Kidney glomerular epithelial cell (primary cell): ENCODE results near the gene ARHGEF1.
A peak's percentile ranks its signal among the peaks of the same experiment; 100 is the strongest.

Experiments used
- DNase-seq: peaks from one replicate; lab custom pipeline; 2025; lab: John Stamatoyannopoulos, UW

Gene ARHGEF1, protein sequence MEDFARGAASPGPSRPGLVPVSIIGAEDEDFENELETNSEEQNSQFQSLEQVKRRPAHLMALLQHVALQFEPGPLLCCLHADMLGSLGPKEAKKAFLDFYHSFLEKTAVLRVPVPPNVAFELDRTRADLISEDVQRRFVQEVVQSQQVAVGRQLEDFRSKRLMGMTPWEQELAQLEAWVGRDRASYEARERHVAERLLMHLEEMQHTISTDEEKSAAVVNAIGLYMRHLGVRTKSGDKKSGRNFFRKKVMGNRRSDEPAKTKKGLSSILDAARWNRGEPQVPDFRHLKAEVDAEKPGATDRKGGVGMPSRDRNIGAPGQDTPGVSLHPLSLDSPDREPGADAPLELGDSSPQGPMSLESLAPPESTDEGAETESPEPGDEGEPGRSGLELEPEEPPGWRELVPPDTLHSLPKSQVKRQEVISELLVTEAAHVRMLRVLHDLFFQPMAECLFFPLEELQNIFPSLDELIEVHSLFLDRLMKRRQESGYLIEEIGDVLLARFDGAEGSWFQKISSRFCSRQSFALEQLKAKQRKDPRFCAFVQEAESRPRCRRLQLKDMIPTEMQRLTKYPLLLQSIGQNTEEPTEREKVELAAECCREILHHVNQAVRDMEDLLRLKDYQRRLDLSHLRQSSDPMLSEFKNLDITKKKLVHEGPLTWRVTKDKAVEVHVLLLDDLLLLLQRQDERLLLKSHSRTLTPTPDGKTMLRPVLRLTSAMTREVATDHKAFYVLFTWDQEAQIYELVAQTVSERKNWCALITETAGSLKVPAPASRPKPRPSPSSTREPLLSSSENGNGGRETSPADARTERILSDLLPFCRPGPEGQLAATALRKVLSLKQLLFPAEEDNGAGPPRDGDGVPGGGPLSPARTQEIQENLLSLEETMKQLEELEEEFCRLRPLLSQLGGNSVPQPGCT

DNA sequence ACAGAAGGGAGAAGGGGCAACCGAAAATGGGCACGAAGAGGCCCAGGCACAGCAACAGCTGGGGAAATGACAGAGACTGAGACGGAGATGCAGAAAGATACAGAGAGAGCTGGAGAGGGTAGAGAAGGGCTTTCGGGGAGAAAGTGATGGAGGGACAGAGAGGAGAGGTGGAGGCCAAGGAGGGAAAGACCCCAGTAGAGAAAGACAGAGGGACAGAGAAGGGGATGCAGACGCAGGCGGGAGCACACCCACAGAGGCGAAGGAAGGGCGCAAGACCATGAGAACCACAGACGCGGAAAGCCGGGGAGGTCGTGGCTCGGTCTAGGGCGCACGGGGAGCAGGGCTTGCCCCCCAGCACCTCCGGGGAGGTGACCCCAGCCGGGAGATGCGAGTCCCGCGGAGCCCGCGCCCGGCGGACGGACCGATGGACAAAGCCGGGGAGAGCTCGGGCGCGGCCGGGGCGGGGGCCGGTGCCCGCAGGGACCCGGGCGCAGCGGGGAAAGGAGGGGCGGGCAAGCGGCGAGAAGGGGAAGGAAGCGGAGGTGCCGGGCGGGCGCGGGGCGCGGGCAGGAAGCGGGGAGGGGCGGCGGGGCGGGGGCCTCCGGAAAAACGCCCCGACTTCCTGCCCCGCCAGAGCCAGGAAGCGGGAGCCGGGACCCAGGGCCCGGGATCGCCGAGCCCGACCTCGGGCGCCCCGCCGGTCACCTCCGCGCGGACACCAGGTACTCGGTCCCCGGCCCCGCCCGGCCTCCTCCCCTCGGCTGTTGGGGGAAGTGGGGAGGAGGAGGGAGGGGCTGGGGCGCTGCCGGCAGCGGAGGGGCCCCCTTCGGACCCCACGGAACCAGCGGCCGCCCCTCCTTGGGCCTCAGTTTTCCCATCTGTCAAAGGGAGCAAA lies at the start of gene ARHGEF1:
TSS of gene ARHGEF1 (plus strand) at position 617 of the 895 bp plus-strand sequence. CDS start 4,899 bp downstream, outside the sequence.
- no peak for DNase-seq

DNA sequence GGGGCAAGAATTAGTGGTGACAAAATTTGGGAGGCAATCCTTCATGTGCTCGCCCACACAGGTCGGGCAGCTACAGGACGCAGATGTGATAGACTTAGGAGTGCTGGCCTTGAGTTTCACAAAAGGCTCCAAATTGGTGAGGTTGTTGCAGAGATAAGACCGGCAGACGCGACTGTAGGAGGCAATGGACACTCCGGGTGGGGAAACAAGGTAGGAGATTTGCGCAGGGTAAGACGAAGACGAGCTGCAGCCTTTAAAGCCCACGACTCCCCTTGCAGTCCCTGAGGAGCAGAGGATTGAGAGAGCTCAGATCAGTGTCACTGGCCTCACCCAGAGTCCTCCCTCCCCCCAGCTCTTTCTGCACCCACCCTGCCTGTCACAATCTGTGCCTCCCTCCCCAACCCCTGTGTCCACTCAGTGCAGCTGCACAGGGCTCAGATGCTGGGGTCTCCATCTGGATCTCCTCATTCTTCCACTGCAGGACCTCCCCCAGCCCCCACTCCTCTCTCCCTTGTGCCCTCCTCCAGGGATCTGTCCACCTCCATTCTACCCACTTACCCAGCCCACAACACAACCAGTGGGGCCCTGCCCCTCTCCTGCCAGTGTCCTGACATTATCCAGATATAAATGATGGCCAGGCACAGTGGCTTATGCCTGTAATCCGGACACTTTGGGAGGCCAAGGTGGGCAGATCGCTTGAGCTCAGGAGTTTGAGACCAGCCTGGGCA lies 44.8 kb upstream of the ARHGEF1 start:
- no peak for DNase-seq

DNA sequence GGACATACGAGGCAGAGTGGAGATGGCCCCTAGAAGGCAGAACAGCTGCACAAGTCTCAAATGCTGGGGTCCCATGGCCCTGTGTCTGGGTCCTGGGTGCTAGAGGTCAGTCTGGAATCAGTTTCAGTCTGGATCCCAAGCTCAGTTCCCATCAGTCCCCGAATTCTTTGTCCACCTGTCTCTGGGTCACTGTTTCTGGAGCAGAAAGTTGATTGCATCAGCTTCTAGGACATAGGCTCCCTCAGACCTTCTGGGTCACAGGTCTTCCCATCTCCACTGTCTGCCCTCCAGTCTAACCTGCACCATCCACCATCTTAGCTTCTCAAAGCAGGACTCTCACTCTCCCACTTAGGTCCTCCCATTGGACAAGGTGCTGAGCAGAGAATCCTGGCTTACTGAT lies 43.8 kb upstream of the ARHGEF1 start:
- DNase-seq, result no peak

DNA sequence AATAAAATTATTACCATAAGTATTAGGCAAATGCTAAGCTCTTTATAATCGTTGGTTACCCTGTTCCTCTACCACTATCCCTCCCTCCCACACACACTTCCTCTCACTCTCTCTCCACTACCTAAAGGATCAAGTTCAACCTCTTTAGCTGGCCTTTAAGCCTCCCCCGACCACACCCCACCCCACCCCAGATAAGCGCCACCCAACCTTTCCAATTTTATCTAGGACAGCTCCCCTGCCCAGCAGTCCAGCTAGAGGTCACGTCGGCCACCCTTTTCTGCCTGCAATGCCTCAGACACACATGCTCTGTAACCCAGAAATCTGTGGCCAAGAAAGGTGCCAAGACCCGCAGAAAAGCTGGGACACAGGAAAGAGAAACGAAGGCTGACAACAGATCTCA lies 39.6 kb upstream of the ARHGEF1 start:
- DNase-seq, result no peak

DNA sequence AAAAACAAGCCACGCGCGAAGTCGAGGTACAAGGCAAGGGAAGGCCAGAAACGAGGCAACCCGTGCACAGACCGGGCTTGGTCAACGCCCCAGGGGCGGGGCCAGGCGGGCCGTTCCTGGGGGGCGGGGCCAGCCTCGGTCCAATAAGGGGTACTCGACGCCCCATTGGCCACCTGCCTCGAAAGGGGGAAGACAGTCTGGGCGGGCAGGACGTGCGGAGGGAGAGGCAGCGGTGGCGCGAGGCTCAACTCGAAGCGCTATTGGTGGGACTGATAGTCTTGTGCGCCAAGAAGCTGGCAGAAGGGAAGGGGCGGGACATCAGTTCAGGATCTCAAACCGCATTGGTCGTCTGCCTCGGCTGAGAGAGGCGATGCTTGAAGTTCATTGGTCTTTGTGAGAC lies 38.4 kb upstream of the ARHGEF1 start, which contains the start of gene LYPD4:
TSS of gene LYPD4 (minus strand) at position 83 of the 400 bp plus-strand sequence. CDS start 5,398 bp downstream, outside the sequence.
- DNase-seq, result no peak

DNA sequence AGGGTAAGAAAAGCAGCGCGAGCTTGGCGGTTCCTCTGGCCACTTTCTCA lies 38.2 kb upstream of the ARHGEF1 start, which contains the start of gene DMRTC2:
TSS of gene DMRTC2 (plus strand) at position 42 of the 50 bp plus-strand sequence. CDS start 2,387 bp downstream, outside the sequence.
- DNase-seq, result no peak

DNA sequence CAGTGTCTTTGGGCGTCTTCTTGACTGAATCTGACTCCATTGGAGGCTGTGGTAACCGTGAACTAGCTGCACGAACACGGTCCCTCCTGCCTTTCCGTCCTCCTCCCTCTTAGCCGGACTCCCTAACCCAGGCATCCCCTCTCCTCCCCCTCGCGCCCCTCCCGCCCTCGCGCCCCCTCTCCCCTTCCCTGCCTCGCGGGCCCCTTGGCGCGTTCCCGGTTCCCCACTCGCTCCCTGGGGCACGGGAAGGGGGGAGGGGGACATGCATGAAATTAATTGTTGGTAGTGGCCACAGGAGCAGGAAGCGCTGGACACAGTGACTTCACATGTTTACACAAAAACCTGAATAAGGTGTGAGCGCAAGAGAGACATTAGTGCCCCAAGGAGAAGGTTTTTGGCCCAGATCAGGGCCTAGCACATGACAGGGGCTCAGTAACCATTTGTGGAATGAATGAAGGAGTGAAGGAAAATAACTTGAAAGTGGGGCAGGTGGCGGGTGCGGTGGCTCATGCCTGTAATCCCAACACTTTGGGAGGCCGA lies 37.9 kb upstream of the ARHGEF1 start:
- no peak for DNase-seq

DNA sequence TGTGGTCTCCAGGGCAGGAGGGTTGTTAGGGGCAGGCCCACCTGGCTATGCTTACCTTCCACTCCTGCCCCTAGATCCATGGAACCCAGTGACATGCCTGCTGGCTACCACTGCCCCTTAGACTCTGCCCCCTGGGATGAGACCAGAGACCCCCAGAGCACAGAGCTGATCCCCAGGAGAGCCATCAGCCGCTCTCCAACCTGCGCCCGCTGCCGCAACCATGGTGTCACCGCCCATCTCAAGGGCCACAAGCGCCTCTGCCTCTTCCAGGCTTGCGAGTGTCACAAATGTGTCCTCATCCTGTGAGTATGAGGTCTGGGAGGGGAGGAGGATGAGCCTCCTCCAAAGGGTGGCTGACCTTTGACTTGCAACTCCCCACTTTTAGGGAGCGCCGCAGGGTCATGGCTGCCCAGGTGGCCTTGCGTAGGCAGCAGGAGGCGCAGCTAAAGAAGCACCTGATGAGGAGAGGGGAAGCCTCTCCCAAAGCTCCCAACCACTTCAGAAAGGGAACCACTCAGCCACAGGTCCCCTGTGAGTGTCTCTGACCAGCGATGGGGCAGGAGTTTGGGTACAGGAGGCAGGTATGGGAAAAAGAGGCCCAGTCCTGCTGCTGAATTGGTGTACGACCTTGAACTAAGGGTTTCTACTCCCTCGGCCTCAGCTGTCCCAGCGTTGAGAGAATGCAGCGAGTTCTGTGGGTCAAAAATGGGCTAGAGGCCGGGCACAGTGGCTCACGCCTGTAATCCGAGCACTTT lies 35.5 kb upstream of the ARHGEF1 start:
- DNase-seq, result no peak

DNA sequence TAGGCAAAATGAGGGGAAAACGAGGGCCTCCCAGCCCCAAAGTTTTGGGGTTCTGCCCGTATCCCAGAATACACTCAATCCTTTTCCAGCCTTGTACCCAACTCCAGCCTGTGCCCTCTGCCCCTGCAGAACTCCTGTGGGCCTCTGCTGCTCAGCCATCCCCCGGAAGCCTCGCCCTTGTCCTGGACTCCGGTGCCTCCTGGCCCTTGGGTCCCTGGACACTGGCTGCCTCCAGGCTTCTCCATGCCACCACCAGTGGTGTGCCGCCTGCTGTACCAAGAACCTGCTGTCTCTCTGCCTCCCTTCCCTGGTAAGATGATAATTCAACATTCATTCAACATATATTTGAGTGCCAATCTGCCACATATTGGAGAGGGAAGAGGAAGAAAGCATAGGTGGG lies 34.3 kb upstream of the ARHGEF1 start:
- no peak for DNase-seq

DNA sequence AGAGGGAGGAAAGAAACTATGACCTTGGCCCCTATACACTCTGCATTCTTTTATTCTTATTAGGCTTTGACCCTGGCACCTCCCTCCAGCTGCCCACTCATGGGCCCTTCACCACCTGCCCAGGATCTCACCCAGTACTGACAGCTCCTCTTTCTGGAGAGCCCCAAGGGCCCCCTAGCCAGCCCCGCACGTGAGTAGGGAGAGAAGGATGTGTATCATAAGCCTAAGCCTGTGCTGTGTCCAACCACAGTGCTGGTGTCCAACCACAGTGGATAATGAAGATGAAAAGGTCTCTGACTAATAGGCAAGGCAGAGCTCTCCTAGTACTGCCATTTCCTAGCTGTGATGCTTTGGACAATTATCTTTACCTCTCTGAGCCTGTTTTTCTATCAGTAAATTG lies 33.9 kb upstream of the ARHGEF1 start:
- no peak for DNase-seq

DNA sequence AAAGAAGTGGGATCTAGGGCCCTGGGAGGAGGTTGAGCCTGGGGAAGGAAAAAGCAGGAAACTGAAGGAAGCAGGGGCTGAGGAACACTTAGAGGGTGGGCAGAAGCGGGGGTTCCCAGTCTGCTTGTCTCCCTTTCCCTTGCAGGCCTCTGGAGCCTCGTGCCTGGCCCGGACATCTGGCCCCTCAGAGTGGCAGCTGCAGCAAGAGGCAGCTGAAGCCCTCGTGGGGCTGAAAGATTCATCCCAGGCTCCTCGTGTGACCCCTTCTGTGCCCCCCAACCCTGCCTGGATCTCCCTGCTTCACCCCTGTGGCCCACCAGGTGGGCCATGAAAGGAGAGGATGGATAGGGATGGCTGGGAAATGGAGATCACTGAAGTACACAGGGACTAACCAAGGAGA lies 32.6 kb upstream of the ARHGEF1 start:
- no peak for DNase-seq

DNA sequence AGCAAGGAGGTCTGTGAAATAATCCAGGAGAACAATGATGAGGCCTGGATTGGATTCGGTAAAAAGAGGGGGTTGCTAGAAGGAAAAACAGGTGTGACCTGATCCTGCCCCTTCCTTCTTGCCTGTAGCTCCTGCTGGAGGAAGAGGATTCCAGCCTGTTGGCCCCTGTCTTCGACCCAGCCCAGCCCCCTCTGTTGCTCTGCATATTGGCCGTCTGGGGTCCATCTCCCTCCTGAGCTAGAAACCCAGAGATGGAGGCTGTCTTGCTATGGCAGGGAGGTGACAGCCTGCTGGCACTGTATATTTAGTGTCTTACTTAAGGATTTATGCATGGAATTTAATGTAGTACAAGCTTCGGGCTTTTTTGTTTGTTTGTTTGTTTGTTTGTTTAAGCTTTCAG lies 31.5 kb upstream of the ARHGEF1 start:
- no peak for DNase-seq

DNA sequence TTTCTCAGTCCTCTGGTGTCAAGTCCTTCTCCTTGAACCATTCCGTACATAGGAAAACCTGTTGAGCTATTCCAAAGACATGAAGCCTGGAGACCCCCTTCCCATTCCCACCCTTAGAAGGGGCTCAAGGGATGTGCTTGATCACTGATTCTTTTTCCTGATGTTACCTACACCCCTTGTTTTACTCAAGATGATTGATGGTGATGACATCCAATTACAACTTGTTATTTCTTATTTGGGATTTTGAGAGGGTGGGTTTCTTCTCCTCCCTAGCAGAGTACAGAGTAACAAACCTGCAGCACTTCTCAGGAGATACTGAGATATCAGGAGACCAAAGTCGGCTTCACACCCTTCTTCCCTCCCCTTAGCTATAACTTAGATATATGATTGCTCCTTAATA lies 29.6 kb upstream of the ARHGEF1 start:
- DNase-seq, result no peak

DNA sequence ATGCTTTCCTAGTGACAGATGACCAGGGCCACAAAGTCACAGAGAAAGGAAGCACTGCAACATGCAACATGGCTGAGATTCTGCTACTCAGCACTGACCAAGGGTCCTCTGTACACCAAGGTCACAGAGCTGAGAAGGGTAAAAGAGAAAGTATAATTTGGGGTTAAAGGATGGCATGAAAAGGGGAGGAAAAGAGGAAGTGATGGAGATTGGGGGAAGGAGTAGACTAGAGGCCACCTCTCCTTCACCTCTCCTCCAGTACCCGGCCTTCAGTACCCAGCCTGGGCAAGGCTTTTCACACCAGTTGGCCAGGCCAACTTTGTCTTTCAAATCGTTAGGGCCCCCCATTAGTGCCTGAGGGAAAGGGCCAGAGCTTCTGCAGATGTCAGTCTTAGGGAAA lies 29.2 kb upstream of the ARHGEF1 start:
- no peak for DNase-seq

DNA sequence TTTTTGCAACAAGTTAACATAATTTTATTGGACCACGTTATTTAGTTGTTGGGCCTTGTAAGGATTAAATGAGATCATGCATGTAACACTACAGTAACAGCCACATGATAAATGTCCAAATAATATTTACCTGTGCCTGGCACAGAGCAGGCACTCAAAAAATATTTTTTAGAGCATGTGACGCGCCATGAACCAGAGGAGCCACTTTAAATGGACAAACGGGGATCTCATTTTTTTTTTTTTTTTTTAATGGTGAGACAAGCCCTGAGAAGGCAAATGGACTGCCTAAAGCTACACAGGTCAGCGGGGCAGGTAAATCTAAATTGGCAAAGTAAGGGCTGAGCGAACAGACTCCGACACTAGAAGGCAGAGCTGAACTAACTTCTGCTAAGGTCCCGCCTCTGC lies 23.8 kb upstream of the ARHGEF1 start:
- no peak for DNase-seq

DNA sequence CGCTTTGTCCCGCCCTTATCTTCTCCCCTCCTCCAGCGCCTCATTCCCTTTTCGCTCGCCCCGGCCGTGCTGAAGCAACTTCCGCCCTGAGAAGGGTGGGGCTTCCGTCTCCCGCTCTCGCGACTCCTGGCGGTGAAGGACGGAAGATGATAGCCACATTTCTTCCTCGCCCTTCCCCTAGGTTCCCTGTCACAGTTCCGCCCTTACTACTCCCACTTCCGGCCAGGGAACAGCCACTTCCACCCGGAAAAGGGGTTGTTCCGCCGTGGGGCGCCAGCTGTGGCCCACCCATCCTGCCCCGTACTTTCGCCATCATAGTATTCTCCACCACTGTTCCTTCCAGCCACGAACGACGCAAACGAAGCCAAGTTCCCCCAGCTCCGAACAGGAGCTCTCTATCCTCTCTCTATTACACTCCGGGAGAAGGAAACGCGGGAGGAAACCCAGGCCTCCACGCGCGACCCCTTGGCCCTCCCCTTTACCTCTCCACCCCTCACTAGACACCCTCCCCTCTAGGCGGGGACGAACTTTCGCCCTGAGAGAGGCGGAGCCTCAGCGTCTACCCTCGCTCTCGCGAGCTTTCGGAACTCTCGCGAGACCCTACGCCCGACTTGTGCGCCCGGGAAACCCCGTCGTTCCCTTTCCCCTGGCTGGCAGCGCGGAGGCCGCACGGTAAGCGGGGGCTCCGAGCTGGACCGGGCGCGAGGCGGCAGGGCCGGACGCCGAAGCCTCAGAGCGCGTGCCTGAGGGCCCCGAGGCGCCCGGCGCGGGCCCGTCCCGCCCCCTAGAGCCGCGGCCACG lies 23.2 kb upstream of the ARHGEF1 start, which contains the start of gene RPS19:
TSS of gene RPS19 (plus strand) at position 638 of the 801 bp plus-strand sequence. CDS start 520 bp downstream, outside the sequence.
- peak; percentile 97 for DNase-seq

DNA sequence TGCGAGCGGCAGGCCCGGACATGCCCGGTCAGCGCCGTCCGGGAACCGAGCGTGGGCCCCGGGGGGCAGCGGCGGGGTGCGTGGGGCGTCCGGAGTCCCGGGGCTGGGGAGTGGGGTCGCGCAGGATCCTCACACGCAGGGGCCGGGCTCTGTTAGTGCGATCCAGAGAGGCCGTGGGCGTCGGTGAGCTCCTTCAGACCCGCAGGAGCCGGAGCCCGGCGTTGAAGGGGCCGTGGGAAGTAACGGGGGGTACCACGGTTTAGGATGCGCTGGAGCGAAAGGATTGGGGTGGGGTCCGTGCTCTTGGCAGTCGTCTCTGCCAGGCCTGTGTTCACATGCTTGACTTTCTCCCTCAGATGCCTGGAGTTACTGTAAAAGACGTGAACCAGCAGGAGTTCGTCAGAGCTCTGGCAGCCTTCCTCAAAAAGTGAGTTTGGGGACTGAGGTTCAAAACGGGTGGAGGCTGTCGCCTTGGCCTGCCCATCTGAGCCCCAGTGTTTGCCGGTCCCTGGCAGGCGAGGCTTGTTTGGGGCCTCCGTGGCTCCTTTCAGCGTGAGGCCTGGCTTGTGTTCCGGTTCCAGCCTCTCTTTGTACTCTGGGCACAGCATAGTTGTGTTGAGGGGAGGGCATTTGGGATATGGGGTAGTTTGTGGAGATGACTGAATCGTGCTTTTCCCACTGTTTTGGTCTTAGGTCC lies 22.4 kb upstream of the ARHGEF1 start:
- DNase-seq, result no peak

DNA sequence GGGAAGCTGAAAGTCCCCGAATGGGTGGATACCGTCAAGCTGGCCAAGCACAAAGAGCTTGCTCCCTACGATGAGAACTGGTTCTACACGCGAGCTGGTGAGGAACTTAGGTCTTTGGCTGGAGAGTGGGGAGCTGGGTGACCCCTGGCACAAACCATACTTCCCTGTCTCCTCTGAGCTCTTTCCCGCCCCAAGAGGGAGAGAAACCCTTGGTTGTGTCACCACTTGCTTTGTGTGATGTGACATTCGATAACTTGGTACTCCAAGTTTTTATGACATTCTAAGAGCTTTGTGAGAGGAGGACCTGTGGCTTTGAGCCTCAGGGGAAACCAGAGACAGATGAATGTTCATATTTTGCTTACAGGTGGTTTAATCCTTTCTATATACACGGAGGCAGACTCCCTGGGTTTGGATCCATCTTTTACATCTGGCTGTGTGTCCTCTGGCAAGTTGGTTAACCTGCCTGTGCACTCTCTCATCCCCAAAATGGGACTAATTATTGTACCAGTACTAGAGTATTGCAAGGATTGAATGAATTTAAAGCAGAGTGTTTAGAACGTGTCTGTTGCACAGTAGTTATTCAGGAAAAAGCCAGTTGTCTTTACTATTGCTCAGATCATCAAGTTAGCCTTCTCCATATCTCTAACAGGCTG lies 21.7 kb upstream of the ARHGEF1 start:
- no peak for DNase-seq

DNA sequence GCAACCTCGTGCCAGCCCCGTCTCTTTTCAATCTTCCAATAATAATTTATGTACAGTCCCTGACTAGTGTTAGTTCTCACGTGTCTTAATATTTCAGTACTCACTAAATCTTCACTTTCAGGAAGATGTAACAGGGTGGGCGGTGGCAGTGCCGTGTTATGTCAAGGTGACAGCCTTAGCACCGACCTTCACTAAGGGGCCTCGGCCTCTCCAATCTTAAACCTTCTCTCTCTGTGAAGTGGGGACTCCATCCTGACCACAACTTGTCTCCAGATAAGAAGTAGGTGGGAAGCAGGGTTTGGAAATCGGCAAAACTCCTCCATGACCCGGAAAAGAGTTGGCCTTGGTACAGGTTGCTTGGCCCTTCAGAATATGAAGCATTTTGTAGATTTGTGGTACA lies 21.1 kb upstream of the ARHGEF1 start:
- DNase-seq, result no peak
